HL-60/S4 (cell line): Measurements from ENCODE around the gene RXRG.
"Not testable (repeated sequence)": the region's sequence is repeated elsewhere in the genome, so short reads cannot be mapped to it uniquely, and the experiment has no call there.

Experiments
- in situ Hi-C: fragments of 300-500 bp; cut with MboI; formaldehyde crosslinking; loops from 2 replicates; pipeline ENCODE4 v1.14.3; 2022; ENCODE audit warnings: low sequenced_read_pairs

RXRG gene

DNA sequence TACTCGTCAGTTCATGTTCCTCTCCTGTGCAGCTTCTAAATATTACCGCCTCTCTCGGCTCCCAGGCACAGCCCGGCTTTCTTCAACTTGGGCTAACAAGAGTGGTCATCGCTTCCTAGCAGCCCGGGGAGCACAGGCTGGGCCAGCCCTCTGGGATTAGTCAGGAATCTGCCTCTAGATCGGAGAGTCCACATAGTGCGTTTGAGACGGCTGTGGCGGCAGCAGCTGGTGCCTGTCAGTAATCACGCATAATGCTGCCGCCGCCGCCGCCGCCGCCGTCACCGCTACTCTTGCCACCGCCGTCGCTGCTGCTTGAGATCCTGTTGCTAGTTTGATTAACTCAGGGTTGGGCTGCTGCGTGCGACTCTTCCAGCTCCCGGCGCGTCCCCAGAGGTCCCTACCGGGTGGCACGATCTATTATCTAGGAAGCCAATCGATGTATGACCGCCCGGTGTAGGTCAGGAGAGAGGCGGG lies at the start of gene RXRG:
RXRG (minus strand) TSS at position 230 of the 474 bp plus-strand sequence. CDS start 233 bp downstream, outside the sequence.
- in situ Hi-C loops: no loop called here

DNA sequence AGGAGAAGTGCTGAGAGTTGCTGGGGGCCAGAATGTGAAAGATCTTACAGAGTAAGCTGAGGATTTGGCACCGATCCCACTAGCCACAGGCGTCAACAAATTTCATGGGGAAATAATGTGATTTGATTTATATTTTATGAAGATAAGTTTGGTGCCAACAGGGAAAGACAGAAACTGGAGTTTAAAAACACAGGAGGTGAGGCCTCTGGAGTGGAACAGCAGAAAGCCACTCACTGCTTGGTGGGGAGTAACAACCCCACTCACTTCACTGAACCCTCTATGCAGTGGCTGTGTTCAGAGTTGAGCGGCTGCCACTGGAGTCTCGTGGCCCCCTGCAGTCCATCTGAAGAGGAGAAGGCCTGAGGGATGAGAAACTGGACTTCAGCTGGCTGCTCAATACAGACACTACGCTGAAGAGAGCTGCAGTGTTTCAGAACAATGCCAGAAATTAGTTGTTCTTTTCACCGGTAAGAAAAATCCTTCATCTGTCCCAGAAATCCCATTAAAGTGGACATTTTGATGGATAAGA lies 48.0 kb upstream of the RXRG start:
- in situ Hi-C loops: no loop called here

DNA sequence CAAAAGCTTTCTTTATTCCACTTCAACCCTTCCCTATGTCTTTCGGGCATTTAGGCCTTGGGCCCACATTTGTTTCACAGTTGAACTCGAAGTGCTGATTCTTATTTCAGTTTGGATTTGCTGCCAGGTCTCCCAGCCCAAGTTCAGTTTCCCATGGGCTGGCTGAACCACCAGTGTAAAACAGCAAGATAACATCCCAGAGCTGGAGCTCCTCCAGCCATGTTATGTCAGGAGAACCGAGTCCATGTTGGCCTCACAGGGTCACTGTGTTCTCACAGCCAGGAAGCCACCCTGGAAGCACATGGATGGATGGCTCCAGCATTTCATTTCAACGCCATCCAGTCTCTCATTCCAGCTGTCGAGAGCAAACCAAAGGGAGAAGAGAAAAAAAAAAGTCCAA lies 45.2 kb upstream of the RXRG start:
- in situ Hi-C loops: no loop called here

DNA sequence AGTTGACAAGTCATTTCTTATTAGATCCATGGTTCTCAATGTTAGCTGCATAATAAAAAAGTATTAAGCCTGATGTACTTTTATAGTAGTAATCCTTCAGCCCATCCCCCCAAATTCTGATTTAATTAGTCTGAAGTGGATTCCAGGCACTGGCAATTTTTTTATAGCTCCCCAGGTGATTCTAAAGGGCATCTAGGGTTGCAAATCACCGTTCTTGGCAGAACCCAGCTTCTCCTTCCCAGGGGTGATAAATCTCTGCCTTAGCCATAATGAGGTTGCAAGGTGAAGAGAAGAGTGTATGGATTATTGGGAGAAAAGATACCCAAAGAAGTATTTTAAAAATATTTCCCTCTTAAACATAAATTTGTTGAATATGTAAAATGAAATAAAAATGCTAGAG lies 43.0 kb upstream of the RXRG start:
- in situ Hi-C loops: no loop called here

DNA sequence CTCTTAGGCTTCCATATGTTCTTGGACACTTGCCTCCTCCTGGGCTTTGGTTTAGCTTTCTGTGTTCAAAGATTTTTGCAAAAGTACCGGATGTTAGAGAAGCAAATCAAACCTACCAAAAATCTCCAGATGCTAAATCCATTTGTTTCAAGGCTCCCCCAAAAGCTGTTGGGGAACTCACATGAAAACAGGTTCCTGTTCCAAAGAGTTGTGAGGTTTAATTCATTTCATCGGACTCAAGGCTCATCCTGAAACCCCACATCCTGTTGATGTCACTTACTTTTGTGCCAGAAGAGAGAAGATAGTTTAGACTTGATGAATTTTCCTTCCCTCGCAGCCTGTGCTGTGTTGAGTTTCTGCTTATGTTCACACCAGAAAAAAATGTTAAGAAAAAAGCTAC lies 41.7 kb upstream of the RXRG start:
- in situ Hi-C loops: no loop called here

DNA sequence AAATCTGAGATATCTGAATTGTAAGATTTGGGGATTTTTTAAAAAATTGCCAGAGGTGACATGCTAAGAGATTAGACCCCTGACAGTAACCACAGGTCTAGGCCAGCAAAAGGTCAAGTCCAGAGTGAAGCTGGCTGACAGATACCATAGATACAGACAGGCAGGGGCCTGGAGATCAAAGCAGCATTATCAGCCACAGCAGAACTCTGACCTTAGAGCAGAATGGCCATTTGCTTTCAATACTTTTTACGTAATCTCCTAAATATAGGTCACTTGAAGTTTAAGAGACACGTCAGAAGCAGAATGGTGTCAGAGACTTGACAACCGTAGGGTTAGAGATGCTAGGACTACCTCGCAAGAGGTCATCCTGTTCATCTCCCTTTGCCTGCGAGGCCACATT lies 40.8 kb upstream of the RXRG start:
- in situ Hi-C loops: no loop called here

DNA sequence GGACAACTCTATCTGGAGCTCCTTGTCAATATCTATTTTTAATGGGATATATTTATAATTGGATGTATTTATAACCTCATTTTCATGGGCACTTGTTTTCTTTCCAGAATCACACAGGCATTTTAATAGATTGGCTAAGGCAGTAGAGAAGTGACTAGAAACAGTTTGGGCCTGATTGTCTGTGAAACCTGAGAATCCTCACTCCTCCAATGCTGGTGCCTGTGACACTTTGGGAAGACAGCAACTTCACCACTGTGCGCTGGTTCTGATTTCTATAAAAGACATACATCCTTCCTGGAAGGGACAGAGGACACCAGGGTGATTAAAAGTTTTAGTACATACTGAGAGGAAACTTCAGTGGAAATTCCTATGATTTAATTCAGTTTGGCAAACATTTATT lies 39.6 kb upstream of the RXRG start:
- in situ Hi-C loops: no loop called here

DNA sequence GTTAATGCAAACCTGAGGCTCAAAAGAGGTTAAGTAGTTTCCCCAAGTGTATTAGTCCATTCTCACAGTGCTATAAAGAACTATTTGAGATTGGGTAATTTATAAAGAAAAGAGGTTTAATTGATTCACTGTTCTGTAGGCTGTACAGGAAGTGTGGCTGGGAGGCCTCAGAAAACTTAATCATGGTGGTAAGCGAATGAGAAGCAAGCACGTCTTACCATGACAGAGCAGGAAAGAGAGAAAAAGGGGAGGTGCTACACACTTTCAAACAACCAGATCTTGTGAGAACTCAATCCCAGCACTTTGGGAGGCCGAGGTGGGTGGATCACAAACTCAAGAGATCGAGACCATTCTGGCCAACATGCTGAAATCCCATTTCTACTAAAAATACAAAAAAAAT lies 38.5 kb upstream of the RXRG start:
- in situ Hi-C loops: no loop called here

DNA sequence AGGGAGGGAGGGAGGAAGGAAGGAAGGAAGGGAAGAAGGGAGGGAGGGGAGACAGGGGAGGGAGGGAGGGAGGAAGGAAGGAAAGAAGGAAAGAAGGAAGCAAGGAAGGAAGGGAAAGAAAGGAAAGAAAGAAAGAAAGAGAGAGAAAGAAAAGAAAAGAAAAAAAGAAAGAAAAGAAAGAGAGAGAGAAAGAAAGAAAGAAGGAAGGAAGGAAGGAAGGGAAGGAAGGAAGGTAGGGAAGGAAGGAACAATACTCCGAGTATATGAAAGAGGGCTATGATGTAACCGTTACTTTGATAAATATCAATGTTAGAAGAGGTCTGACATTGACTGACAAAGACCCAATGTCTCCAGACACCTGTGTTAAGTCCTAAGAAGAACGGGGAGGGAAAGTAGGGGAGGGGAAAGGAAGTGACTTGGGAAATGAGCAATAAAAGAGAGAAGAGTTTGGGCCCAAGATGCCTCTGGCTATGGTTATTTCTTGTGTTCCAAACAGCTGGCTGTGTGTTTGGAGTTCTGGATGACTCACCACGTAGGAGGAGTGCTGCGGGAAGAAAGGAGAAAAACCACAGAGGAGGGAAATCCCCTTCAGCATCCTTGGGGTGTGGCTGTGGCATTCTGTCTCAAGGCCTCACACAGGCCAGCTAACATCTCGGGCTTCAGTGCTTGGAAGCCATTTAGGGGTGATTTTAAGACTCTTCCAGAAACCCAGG lies 37.0 kb upstream of the RXRG start:
- in situ Hi-C loops: no loop called here

DNA sequence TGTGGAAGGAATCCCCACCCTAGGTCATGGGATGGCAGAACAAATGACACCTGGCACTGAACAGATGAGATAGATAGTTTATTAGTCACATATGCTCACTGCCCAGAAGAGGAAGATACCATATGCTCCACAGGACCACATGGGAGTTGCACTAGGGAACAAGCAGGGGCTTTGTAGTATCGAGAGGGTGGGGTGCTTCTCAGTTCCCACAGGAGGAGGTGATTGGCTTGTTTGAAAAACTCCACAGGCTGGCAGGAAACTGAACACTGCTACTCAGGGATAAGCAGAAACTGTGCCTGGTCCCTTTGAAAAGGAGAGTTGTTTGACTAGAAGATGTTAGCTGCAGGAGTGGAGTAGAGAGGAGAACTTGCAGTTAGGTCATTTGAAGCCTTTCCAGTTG lies 31.9 kb upstream of the RXRG start:
- in situ Hi-C loops: no loop called here

DNA sequence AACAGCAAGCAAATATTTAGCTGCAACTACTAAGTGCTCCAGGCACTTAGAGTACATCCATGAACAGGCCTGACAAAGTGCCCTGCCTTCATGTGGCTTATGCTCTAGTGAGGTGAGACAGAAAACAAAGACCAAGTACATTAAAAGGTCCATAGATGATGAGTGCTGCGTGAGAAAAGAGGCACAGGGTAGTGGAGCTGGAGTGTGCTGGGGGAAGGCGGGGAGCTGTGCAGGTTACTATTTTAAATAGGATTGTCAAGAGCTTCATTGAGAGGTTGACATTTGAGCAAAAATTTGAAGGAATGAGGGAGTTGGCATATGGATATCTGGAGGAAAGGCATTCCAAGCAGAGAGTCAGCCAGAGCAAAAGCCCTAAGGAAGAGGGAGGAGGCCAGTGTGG lies 29.3 kb upstream of the RXRG start:
- in situ Hi-C loops: no loop called here

DNA sequence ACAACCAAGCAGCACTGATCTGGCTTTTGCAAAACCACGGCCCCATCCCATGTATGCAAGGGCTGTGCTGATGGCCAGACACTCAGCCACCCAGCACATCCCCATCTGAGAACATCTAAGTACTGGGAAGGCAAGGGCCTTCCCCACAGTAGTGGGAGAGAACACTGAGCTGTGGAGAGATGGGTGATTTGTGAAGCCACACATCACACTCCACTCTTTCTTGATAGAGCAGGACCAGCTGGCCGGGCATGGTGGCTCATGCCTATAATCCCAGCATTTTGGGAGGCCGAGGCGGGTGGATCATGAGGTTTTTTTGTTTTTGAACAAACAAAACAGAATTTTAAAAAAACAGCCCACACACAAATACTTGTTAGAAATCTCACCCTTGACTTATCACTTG lies 28.2 kb upstream of the RXRG start:
- in situ Hi-C loops: no loop called here

DNA sequence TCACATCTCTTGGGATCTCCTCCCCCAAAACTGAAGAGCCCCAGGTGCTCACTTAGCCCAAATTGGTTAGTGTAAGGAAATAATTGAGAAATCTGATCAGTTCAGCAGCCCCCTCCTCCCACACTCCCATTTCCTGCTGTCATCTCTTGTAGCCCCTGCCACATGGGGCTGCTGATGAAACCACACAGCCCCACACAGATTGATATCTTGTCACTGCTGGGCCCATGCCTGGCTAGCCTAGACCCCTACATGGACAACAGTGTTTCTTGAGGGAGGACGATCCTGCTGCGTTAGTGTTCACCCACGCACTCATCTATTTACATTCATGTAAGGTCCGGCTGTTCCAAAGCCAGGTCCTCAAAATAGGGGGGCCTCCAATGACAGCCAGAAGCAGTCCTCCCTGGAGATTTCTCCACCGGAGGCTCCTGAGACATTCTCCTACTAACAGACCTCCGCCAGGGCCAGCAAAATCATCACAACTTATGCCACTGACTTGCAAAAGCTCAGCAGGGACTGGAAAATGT lies 23.9 kb upstream of the RXRG start:
- in situ Hi-C loops: no loop called here

DNA sequence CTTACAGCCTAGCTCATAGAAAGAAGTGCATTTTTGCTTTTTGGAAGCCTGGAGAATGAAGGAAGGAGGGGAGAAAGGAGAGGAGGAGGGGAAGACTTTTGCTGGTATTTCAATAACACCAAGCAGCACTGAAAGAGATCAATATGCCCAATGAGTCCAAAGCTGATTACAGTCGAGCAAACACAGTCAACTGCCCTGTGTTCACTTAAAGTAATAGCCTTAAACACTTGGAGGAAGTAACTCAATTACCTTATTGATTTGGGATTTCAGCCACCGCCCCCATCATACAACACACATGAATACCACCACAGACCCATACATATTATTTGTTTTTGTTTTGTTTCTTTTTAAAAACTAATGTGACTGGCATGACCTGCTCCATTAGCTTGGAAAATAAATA lies 23.3 kb upstream of the RXRG start:
- in situ Hi-C loops: no loop called here

DNA sequence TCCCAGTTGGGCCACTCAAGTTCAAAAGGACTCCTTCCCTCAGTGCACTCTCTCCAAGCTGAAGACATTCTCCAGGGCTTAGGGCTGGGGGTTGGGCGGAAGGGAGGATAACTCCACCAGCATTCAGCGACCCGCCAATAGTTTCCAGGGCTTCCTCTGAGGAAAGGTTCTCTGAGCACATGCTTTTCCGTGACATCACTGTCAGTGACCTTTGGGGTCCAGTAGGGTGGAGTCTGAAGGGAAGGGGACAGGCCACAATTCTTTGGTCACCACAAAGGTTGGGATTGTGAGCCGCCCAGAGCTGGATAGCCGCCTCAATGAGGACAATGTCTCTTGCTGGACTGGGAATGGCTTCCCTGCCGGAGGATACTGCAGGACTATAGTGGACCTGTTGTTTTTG lies 22.8 kb upstream of the RXRG start:
- in situ Hi-C loops: no loop called here

DNA sequence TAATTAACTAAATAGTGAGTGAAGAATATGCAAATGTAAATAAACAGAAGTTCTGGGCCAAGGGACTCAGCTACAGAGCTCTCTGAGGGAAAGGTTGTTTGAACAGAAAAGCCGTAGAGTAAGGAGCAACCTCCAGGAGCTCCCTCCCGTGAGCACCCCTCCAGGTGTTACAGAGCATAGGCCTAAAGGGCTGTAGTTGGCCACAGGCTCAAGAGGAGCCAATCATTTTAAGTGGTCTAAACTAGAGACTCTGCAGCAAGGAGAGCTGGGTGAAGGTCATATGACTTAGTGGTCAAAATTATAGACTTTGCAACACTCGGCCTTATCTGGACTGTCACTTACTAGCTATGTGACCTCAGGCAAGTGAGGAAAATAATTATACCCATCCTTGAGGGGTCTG lies 19.1 kb upstream of the RXRG start:
- in situ Hi-C loops: no loop called here

DNA sequence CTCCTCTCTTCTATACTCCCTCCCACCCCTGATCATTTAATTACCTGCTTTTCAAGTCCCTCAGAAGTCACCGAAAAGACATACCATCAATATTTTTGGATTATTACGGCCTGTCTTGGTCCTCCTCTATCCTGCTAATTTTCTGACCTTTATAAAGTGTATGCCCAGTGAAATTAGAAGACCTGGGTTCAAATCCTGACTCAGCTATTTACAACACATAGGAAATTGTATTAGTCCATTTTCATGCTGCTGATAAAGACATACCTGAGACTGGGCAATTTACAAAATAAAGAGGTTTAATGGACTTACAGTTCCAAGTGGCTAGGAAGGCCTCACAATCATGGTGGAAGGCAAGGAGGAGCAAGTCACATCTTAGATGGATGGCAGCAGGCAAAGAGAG lies 14.8 kb upstream of the RXRG start:
- in situ Hi-C loops: not testable (repeated sequence)

DNA sequence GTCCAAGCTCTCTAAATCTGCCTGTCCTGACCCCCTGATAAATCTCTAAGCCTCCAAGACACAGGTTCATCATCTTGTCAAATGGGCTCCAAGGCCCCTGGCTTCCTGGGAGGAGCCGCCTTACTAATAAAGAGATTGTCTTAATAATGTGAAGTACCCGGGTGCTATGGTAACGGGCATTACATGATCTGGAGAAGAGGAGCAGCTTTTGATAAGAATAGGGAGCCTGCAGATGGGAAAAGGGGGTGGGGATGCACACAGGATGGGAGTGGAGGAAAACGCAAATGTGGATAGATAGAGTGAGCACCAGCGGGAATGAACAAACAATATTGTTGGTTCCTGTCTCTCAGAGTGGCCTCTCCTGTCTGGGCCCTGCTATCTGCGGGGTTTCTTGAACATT lies 11.9 kb upstream of the RXRG start:
- in situ Hi-C loops: no loop called here

DNA sequence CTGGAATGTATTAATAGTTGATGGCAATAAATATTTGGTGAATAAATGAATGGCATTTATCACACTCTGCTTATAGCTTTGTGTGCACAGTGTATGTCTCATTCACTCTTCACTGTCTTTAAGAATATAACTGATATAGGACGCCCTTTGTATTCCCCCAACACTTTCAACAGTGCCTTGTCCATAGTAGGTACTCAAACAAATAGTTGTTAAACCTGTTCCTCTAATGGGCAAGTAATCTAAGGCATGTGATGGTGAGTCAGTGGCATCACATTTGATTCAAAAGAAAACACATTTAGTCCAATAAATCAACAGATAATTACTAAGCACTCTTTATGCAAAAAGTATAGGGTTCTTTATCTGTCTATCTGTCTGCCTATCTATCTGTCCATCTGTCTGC lies 11.2 kb upstream of the RXRG start:
- in situ Hi-C loops: no loop called here

DNA sequence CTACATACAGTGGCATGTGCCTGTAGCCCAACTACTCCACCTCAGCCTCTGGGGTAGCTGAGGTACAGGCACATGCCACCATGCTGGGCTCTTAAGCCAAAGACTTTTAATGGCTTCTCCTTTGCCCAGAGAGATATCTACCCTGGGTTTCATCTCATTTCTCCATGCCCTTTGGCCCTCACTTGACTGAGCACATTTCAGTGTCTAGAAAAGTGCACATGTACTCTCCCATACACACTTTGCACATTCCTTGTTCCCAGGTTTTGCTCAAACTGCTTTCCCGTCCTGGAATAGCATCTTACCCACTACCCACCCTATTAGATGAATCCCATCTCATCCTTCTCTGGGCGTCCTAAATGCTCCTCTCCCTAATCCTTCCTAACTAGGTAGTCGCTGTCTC lies 10.2 kb upstream of the RXRG start:
- in situ Hi-C loops: no loop called here

DNA sequence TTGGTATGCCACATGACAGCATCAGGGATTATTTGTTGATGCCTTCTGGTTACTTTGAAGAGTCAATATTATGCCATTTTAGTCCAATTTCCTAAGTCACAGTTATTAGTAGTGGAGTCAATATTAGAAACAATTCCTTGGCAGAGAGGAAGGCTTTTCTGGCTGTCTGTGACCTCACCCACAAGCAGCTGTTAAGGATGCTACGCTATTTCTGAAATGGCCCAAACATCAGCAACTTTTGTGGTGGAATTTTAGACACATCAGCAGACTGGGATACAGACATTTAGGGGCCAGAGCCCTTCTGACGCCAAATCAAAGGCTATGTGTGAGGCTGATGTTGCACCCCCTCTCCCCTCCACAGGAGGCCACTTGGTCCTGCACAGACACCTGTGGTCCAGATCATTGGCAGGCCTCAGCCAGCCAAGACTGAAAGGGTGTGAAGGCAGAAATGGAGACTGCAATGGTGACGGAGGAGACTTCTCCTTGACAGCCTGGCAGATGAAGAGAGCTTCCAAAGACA lies 9.2 kb upstream of the RXRG start:
- in situ Hi-C loops: no loop called here

DNA sequence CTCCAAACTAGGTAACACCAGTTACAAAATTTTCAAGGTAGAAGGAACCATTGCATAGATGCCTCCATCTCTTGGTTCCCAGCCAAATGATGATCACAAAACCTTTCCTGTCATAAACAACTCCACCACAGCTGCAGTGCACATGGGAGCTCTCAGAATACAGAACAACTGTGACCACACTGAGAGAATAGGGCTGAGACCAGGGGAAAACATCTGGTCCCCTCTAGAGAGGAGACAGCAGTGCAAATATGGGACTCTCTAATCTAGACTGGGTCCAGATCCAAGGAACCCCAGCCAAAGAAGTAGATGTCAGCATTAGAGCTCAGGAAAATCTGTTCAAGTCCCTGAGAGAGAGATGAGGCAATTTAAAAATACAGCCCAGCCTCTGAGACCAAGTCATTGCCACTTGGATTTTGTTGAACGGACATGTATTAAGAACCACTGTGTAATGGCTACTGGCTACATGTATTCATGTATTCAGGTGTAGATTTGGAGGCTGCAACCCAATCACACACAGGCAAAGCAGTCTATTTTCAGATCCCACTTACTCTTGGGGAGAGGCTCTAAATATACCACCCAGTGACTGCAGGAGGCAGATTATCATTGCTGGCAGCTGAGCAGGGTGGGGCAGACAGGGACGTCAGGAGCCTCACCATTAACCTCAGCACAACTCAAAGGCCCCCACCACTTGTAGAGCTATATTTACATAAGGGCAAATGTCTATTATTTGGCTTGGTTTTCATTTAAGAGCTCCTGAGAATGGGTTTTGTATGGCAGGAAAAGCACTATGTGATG lies 7.6 kb upstream of the RXRG start:
- in situ Hi-C loops: no loop called here
